NCI-H1105 (cell line): ENCODE measurements around the gene TIAM1.

ENCODE experiments used
- DNase-seq: peaks from one replicate; lab custom pipeline; 2025; lab: John Stamatoyannopoulos, UW

The TIAM1 gene

GRCh38 chr21:31173881-31174555 lies 170.0 kb downstream of the TIAM1 start:
- no peak for DNase-seq

GRCh38 chr21:31172328-31172727 lies 171.7 kb downstream of the TIAM1 start:
- DNase-seq = no peak

DNA sequence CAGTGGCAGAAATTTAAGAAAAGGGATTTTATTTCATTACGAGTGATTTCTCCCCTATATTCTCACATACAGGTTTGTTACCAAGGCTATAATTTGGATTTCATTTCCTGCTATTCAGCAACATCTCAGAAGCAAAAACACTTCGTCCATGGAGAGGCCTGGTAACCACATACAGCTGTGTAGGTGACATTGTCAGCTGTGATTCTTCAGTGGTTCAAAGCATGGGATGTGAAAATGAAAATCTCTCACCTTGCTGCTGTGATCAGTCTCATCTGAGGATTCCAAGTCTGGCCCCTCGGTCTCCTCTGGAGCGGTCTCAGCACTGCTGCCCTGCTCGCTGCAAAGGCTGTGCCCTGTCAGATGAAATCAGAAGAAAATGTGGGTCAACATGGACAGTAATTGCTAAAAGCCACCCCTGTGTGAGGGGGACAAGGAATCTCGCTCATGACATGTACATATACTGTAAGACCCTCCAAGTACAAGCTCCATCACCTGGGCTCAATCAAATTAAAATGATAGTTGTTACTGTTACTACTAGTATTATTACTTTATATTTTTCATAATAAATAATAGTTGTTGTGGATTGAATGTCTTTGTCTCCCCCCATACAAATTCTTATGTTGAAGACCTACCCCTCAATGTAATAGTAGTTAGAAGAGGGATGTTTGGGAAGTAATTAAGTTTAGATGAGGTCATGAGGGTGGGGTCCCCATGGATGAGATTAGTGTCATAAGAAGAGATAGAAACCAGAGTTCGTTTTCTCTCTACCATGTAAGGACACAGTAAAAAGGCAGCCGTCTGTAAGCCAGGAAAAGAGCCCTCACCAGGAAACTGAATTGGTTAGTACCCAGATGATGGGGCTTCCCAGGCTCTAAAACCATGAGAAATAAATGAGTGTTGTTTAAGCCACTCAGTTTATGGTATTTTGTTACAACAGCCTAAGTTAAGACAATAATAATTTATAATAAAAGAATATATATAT lies 179.1 kb downstream of the TIAM1 start:
- no peak for DNase-seq

DNA sequence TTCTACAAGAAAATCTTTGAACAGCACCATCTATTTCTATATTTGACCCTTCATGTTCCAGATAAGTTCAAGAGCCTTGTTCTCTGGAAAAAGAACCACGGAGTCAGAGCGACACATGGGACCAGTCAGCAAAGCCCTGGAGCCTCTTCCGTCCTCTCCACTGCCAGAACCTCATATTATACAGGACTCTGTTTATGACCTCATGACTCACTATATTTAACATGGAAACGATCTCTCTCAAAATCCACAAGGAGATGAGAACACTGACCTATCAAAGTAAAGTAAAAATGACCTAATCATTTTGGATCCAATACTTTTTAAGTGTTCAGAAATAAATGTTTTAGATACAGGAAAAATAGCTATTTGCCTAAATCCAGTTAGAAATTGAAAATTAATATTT lies 181.2 kb downstream of the TIAM1 start:
- no peak for DNase-seq

DNA sequence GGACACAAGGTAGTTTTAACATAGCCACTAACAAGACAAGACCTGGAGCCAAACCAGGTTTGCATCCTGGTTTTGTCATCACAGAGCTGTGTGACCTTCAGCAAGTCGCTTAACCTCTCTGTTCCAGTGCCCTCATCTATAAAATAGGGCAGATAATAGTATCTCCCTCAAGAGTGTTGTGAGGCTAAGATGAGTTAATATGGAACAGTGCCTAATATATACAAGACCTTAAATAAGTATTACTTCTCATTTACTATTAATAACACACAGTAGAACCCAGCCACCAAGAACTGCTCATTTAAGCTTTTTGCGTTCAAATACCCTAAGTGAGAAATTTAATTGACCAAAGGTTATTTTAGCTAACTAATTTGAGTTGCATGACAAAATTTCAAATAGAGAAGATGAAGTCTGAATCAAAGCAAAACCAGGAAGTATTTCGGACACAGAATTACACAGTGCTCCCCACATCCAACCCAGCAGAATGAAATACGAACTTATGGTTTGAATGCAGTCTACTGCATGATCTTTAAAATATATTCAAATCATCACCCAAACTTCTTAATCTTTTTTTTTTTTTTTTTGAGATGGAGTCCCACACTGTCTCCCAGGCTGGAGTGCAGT lies 181.9 kb downstream of the TIAM1 start:
- DNase-seq = no peak

DNA sequence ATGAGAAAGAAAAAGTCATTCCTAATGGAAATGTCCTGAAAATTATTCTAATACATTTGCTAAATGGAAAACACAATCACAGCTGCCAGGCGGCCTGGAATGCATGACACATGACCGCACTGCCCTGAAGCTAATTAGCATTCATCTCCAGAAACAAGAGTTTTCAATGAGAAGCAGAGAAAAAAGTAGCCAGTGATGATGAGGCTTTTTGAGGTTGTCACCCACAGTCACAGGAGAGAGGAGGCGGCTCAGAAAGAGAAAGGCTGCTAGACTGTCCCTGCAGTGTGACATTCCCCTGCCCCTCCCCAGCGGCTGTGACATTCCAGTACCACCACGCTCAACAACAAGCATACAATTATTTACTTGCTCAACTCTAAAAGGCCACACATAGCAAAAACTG lies 182.9 kb downstream of the TIAM1 start:
- no peak for DNase-seq

DNA sequence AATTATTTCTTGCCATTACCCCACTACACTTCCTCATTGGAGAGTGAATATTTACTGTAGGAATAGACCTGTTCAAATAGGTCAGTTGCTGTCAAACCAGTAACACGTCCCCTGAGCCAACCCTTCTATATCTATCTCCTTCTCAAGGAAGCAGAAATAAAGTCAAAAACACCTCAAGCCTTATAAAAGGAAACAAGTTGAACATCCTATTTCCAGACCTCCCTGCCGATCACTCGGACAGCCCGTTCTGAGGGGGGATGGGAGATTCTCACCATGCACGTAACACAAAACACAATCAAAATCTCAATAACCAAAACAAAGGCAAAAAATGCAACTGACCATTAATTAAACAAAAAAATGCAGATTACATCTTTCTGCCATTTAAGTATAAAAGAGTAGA lies 184.3 kb downstream of the TIAM1 start:
- no peak for DNase-seq

DNA sequence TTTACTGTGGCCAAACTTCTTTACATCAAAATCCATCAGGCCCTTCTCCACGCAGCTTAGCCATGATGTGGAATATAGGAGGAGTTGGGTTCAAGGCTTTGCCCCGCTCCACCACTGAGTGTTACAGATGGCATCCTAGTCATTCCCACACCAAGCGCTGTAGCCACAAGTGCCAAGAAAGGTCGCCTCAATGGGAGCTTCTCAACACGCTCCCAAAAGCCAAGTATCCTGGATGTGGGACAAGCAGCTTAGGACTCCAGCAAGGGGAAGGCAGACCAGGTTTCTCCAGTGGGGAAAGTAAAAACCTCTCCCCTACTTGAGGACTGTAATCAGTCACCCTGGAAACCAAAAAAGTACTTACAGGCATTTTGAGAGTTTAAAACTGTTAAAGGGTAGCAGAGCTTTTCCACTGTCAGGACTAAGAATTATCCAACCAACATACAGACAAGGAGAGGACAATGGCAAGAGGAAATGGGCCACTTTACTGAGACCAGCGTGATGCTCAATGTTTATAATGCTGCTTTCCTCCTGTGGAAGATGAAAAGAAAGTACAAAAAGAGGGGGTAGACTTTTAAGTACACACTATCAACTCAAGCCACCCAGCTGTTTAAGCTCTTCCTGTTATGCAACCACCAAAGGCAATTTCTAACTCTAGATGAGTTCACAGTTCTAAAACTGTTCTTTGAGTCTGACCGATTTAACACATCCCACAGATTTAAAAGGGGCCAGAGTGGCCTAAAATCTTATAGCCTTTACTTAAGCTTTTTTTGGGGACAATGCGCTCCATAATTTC lies 185.1 kb downstream of the TIAM1 start:
- DNase-seq = no peak

DNA sequence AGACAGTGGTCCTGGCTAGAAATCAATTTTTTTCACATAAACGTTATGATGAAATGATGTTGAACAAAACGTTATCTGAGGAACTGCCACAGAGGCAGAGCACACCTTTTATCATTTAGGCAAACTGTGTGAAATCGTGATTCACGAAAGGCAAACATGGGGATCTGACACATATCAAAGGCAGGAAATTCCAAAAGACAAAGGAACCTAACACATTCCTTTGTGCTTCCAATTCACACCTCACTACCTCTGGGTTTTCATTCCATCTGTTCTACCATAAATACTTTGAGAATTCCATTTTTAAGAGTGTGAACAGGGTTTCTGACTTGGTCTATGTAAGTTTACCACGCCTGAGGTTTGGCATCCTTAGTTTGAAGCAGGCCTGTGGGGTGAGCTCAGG lies 186.3 kb downstream of the TIAM1 start:
- DNase-seq = no peak

DNA sequence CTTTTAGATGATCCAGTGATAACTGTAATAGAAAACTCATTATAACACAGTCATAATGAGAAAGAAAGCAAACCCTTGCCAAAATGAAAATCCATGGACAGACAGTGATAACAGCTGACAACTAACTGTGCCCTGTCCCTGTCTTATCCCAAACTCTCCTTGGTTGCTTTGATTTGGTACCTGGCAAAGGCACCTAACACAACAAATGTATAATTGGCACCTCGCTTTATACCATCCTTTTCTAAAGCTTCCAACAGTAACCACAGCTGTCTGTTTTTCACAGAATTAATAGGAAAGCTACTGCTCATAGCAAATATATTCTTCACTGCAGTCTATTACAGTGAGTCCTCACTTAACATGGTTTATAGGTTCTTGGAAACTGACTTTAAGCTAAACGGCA lies 187.4 kb downstream of the TIAM1 start:
- DNase-seq = no peak

DNA sequence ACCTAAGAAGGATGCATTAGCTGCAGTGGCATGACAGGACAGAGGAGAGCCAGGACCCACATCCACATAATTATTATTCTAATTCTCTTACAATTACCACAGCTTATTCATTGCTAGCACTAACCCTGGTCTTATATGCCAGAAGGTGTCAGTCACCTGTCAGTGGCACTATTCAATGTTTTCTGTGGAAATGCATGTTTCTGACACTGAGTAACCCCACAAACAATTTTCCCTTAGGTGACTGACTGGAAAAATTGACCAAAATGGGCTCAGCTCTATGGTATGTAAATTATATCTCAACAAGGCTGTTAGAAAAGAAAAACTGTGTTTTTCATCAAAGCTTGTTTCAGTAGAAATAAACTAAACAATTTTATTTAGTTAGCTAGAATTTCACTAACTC lies 187.9 kb downstream of the TIAM1 start:
- no peak for DNase-seq

DNA sequence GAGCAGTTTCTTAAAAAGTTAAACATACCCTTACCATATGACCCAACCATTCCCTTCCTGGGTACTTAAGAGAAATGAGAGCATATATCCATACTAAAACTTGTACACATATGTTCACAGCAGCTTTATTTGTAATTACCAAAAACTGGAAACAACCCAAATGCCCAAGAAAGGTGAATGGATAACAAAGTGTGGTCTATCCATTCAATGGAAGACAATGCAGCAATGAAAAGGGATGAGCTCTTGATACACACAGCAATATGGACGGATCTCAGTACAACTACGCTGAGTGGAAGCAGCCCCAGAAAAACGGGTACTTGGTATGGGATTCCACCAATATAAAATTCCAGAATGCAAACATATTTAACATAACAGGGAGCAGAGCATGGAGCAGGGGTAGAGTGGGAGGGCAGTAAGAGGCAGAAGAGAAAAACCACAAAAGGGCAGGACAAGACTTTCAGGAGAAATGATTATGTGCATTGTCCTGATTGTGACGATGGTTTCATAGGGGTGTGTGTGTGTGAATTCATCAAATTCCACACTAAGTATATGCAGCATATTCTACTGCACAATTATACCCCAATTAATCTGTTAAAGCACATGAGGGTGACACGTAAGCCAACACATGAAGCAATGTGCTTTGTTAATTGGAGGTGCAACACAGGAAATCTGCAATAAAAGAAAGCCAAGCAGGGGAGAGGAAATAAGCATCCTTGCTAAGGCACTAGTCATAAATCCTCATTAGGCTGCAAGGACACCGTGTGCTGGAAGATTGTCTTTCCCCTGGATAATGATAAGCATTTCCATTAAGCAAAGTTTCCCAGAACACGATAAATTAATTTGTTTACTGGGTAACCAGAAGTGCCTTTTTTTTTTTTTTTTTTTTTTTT lies 192.7 kb downstream of the TIAM1 start:
- DNase-seq = no peak

DNA sequence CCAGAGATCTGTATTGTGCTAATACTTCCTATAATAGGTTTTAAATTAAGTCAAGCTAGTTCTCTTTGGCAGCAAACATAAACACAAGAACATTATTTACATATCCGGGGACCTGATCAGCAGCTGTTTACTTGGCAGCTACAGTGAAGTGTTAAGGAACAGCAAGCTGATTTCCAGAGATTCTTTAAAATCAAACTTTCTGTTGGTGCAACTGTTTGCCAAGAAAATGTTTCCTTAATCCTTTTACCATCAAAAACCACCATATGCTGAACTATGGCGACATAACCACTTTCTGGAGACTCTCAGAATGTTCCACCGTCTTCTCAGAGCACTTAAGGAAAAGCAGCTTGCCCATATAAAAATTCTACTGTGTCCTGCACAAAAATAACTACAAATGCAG lies 198.8 kb downstream of the TIAM1 start:
- no peak for DNase-seq

DNA sequence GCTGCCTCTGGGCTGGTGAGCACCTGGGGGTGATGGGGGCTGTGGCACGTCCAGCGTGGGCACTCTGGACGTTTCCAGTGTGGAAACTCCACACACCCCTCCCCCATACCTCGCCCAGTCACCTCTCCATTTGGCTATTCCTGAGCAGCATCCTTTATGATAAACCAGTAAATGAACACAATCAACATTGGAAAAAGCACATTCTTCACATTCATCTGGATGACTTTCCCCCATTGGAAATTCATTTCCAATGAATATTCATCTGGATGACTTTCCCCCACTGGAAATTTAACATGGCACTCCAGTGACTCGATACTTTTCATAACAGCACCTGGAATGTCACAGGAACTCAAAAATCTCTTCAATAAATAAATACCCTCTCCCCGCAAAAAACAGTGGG lies 201.0 kb downstream of the TIAM1 start:
- no peak for DNase-seq

GRCh38 chr21:31142600-31142999 lies 201.5 kb downstream of the TIAM1 start:
- DNase-seq = no peak

DNA sequence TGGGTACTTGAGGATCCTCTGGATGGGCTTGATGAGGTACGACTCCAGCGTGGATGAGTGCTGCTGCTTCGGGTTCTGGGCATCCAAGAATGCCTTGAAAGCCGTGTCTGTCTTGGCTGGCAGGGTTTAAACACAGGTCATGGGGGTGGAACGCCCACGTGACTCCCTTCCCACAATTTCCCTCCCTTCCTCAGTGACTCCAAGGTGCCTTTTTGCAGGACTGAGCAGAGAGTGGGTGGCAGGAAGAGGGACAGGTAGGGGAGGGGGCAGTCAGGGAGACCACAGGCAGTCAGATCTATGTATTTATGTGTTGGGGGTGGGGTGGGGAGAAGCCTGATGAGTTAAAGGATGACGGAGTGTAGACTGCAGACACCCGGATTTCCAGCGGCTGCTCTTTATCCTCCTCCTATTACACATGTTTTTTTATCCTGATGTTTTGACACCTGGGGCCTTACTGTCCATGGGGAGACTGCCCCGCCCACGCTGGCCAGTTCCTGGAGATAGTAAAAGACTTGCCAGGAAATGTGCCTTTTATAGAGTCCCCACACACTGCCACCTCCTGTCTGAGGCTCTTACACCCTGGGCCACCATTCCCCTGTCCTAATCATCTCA lies 202.6 kb downstream of the TIAM1 start:
- DNase-seq = no peak

DNA sequence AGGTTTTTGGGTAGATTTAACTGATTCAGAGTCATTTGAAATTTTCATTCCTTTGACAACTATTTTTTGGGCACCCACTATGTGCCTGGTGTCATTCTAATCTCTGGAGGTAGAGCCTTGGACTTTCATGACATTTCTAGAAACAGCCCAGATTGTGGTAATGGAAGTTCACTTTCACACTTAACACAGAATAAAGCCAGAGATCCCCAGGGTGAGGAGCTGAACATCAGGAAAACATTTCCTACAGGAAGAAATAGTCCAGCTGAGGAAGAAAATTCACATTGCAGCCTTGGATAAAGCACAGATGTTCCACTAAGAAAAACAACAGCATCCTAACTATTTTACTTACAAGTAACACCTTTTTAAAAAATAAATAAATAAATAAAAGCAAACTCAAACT lies 203.4 kb downstream of the TIAM1 start:
- no peak for DNase-seq

DNA sequence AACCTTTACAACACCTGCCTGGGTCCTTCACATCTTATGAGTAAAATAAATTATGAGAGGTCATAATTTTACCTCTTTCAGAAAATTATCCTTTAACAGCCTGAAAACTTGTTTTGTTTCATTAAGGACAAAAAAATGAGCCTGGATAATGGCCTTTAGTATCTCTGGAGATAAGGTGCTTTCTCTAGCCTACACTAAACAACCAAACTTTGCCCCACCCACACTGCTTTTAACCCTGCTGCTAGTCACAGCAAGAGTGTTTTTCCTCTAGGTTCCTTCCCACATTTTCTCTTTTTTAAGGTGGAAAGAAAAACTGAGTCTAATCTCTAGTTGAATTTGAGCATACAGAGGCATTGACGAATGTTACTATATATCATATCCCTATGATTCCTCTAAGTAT lies 204.0 kb downstream of the TIAM1 start:
- no peak for DNase-seq

GRCh38 chr21:31137960-31138359 lies 206.1 kb downstream of the TIAM1 start:
- DNase-seq = no peak

DNA sequence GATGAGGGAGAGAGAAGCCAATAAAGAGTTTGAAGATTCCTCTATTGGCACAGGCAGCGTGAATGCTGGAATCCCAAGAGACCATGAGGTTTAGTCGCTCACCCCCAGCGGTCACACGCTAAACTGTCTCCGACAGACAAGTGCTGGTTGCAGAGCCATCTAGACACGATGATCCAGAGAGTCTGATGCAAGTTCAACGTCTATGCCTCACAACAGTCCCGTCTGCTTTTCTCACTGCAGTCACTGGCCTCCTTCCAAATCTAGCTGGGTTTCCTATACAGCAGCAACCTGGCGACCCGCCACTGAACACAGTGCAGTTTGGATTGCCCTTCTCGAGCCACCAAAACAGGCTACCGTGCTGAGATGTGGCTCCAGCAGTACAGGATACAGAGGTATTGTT lies 207.2 kb downstream of the TIAM1 start:
- peak; percentile 55 for DNase-seq
